Keratinocyte (primary cell): ENCODE measurements around the gene KCNIP3.

ENCODE experiments used
- EZH2 ChIP-seq: IDR thresholded peaks from one replicate; pipeline ENCODE4 v1.6.1; 2012; ENCODE audit warnings: inconsistent platforms, mild to moderate bottlenecking, low read length, moderate library complexity
- TF ChIP-seq, protein P1 (sequence below), 3 experiments: IDR thresholded peaks in 1 of 3; conservative IDR thresholded peaks in 1 of 3; optimal IDR thresholded peaks in 1 of 3; 2 replicates in 2 of 3; 3 replicates in 1 of 3; pipeline versions ENCODE3 to v1.5.1; 2011; ENCODE audit warnings: low read length in 3 of 3, mild to moderate bottlenecking in 3 of 3, moderate library complexity in 2 of 3, control low read depth in 1 of 3, inconsistent platforms in 1 of 3; ENCODE audit not compliant: insufficient read depth in 2 of 3; ENCODE audit errors: extremely low read depth in 1 of 3

DNA sequence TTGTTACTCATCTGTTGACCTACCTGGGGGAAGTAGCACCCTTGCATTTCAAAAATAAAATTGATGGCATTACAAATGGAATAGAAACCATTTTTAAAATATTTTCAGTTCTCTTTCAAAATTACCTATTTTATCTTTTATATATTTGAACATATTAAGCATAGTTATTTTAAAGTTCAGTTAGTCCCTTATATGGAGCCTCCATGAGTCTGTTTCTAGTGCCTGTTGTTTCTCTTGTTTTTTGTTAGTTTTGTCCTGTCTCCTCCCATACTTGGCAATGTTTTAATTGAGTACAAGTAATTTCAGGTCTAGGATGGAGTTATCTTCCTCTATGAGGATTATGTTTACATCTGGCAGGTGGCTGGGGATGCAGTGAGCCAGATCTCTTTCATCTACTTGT lies 5.9 kb upstream of the KCNIP3 start:
- TF ChIP-seq, protein P1, sequence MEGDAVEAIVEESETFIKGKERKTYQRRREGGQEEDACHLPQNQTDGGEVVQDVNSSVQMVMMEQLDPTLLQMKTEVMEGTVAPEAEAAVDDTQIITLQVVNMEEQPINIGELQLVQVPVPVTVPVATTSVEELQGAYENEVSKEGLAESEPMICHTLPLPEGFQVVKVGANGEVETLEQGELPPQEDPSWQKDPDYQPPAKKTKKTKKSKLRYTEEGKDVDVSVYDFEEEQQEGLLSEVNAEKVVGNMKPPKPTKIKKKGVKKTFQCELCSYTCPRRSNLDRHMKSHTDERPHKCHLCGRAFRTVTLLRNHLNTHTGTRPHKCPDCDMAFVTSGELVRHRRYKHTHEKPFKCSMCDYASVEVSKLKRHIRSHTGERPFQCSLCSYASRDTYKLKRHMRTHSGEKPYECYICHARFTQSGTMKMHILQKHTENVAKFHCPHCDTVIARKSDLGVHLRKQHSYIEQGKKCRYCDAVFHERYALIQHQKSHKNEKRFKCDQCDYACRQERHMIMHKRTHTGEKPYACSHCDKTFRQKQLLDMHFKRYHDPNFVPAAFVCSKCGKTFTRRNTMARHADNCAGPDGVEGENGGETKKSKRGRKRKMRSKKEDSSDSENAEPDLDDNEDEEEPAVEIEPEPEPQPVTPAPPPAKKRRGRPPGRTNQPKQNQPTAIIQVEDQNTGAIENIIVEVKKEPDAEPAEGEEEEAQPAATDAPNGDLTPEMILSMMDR (optimal IDR thresholded peaks at IDR 0.05 in 1 of 3, IDR thresholded peaks at IDR 0.05 in 1 of 3, conservative IDR thresholded peaks at IDR 0.05 in 1 of 3; ENCODE audit: extremely low read depth in 1 of 3, insufficient read depth in 2 of 3, low read length in 3 of 3): no peak
- no peak for TF ChIP-seq EZH2
